Ramos (cell line): ENCODE measurements around the gene DUSP14.

Experiments
- in situ Hi-C: fragments of 300-500 bp; cut with MboI; formaldehyde crosslinking; loops from one replicate; pipeline ENCODE4 v1.14.3; 2022; ENCODE audit warnings: low sequenced_read_pairs; ENCODE audit not compliant: unreplicated experiment

Gene DUSP14

GRCh38 chr17:37511642-37512041 is 22.0 kb downstream of the DUSP14 start:
- in situ Hi-C loops = loop anchor here (25.0 kb wide), 1 partner anchor 276 kb away; no protein-coding TSS in a partner anchor

DNA sequence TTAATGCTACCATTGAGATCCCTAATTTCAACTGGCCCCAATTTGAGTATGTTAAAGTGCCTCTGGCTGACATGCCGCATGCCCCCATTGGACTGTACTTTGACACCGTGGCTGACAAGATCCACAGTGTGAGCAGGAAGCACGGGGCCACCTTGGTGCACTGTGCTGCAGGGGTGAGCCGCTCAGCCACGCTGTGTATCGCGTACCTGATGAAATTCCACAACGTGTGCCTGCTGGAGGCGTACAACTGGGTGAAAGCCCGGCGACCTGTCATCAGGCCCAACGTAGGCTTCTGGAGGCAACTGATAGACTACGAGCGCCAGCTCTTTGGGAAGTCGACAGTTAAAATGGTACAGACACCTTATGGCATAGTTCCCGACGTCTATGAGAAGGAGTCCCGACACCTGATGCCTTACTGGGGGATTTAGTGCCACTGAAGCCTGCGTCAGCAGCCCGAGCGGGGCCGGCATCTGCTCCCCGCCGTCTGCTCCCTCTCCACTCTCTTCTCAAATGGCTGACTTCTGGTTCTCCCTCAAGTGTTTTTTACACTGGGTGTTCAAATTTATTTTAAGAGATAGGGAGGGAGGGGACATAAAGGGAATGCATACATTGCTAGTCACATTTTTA is 22.9 kb downstream of the DUSP14 start:
- in situ Hi-C loops = loop anchor here (25.0 kb wide), 1 partner anchor 275 kb away; no protein-coding TSS in a partner anchor

DNA sequence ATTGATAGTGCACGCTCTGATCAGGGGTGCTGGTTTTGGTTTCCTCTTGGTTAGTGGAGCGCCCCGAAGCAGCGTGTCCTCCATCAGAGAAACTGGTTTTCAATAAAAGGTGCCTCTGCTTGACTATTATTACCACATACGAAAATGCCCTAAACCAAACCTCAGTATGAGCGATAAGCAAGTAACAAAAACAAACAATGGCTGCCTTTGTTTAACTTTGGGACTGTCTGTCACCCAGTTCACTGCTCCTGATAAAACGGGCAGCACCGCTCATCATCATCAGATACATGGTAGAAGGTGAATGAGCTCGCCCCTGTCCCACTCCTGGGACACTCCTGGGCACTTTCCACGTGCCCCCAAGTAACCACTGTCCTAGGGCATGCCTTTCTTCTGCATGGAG is 24.0 kb downstream of the DUSP14 start:
- in situ Hi-C loops = loop anchor here (25.0 kb wide), 1 partner anchor 274 kb away; no protein-coding TSS in a partner anchor

DNA sequence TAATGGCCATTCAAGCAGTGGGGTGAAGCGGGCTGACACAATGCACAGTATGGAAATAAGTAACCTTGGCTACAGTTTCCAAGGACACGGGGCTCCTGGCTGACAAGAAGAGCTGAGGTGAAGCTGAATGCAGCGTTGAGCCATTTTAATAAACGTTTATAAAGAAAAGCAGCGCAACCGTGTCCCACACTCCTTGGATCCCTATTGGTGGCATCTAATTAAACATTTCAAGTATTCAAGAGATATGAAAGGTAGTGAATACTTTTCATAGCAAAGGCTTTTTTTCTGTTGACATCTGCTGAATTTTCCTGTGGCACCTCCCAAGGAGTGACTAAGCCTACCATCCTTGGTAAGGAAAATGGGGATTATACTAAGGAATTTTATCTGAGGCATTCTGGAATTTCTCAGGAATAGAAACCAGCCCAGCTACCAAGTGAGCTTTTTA is 26.5 kb downstream of the DUSP14 start:
- in situ Hi-C loops = loop anchor here (25.0 kb wide), 1 partner anchor 271 kb away; no protein-coding TSS in a partner anchor

- in situ Hi-C loops = loop anchor here (25.0 kb wide), 1 partner anchor 269 kb away; no protein-coding TSS in a partner anchor
These were observed 28.2 kb downstream of the DUSP14 start for GRCh38 chr17:37517881-37518280.

GRCh38 chr17:37518826-37519225 is 29.1 kb downstream of the DUSP14 start:
- in situ Hi-C loops = loop anchor here (25.0 kb wide), 1 partner anchor 268 kb away; no protein-coding TSS in a partner anchor

GRCh38 chr17:37519251-37519985 is 29.7 kb downstream of the DUSP14 start:
- in situ Hi-C loops = loop anchor here (25.0 kb wide), 1 partner anchor 268 kb away; no protein-coding TSS in a partner anchor

GRCh38 chr17:37520174-37520573 is 30.5 kb downstream of the DUSP14 start:
- in situ Hi-C loops = loop anchor here (25.0 kb wide), 1 partner anchor 267 kb away; no protein-coding TSS in a partner anchor

DNA sequence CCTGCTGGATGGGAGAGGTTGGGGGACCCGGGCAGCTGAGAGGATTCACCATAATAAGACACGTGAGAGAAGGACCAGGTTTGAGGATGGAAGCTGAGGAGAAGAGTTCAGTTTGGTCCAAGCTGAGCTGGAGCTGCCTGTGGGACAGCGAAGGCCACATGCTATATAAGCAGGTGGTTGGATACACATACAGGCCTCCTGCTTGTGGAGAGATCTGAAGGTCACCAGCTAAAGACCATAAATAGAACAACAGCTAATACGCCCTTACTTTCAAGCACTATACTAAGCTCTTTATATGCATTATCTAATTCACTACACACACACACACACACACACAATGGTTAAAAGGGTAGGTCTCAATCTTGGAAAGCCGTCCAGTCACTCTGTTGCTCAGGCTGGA is 32.1 kb downstream of the DUSP14 start:
- in situ Hi-C loops = loop anchor here (25.0 kb wide), 1 partner anchor 265 kb away; no protein-coding TSS in a partner anchor

DNA sequence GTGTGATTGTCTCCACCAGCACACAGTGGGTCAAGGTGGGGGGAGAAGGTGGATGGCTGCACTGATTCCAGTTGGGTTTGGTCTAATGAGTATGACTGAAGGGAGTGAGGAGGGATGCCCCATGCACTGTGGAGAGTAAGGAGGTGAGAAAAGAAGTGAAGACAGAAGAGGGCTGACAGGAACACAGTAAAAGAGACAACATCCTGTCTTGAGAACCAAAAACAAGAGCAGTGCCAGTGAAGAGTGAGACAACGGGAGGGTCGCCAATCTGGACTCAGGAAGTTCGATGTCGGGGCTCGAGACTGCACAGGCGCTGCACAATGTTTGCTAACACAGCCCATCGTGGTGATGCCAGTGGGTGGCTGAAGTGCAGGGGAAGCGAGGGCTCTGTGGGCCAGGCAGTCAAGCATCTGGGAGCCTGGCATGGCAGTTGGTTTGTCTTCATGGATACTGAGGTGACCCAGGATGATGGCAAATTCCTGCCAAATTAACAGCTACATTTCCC is 34.1 kb downstream of the DUSP14 start:
- in situ Hi-C loops = loop anchor here (25.0 kb wide), 1 partner anchor 264 kb away; no protein-coding TSS in a partner anchor

DNA sequence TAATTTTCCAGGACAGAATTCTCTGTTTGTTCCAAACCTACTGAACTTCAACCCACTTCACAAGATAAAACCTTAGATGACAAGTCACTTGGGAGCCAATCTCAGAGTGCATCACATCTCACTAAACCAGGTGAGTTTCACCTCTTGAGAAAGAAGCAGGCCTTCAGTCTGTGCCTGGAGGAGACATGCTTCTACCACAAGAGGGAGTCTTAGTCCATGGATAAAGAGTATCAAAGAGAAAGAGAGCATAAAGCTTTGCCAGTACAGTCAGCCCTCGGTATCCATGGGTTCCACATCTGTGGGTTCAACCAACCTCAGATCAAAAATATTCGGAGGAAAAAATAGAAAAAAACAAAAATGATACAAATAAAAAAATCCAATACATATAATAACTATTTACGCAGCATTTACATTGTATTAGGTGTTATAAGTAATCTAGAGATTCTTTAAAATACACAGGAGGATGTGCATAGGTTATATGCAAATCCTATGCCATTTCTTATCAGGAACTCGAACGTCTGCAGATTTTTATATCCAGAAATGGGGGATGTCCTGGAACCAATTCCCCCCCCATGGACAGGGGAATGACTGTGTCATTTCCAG is 37.7 kb downstream of the DUSP14 start:
- in situ Hi-C loops = no loop called here

DNA sequence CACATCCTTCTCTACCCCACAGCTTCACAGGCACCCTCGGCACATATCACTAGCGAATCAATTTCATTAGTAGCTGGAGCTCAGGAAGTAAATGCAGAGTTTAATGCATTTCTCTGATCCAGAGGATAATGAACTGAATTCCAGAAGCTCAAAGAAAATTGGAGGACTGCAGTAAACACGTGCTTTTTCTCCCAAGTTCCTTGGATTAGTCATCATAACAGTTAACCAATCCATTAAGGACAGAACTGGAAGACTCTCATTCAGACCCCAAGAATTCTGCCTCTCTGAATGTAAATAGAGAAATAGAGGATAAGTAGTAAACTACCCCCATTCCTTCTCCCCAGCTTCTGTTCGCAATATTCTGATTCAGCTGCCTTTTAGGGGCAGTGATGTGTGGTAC is 40.7 kb downstream of the DUSP14 start:
- in situ Hi-C loops = no loop called here

DNA sequence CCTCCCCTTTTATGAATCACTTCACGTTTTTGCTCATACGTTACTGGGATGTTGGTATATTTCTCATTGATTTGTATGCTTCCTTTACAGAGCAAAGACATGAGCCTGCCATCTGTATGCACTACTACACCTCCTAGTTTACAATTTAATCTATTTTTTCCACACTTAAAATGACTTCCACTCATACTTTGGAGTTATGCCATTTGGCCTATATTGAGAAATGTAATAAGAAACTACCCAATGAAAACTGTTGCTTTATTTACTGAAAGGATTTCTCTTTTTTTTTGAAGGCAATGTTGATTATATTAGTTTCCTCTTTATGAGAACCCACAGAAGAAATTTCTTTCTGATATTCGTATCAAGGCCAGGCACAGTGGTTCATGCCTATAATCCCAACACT is 43.1 kb downstream of the DUSP14 start:
- in situ Hi-C loops = no loop called here

GRCh38 chr17:37535906-37536305 is 46.2 kb downstream of the DUSP14 start:
- in situ Hi-C loops = no loop called here

DNA sequence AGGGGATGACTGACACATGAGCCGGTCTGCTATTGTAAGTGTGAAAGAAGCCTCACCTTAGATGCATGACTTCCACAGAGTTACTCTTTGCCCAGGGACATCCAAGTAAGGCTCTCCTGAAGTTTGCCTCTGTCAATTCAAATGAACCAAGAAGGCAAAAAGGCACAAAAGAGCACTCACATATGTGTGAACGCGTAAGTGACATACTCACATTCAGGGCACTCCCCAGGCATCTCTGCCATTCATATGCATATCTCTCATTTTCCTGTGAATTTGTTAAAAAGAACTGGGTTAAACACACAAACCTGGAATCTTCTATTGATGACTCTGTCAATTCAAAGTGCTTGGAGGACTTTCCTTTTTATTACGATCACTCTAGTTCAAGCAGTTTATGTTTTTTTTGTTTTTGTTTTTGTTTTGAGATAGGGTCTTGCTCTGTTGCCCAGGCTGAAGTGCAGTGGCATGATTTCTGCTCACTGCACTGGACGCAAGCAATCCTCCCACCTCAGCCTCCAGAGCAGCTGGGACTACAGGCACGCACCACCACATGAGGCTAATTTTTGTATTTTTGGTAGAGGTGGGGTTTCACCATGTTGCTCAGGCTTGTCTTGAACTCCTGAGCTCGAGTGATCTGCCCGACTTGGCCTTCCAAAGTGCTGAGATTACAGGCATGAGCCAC is 49.4 kb downstream of the DUSP14 start:
- in situ Hi-C loops = no loop called here

DNA sequence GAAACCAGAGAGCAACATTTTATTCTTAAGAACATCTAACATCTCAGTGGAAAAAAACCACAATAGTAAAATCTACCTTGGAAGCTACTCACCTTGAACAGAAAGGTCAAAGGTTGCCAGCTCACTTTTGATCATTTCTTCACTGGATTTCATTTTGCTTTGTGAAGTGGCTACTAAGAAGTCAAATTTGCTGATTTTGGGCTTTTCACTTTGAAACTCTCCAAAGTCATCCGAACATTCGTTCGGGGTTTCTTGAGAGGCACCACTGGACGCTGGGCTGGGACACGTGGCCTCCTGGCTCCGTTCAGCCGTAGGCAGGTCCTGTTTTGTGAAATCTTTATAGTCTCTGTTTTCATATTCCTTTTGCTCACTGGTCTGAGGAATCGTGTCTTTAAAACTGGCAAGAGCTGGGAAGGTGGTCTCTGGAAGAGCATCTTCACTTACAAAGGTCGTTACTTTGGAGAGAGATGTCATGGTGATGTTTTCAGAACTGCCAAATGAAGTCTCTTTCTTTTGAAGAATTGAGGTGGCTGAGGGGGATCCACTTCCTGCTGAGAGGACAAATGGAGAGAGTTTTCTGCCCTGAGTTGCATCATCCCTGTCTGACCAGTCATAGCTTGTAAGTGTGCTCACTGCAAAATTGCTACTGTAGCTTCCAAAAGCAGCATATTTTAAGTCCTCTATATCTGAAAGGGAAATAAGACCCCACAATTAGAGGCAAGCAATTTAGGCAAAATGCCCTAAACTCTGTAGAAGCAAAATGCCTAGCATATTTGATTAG is 52.4 kb downstream of the DUSP14 start:
- in situ Hi-C loops = no loop called here

- in situ Hi-C loops = no loop called here
These were observed 54.0 kb downstream of the DUSP14 start for GRCh38 chr17:37543637-37544052.

DNA sequence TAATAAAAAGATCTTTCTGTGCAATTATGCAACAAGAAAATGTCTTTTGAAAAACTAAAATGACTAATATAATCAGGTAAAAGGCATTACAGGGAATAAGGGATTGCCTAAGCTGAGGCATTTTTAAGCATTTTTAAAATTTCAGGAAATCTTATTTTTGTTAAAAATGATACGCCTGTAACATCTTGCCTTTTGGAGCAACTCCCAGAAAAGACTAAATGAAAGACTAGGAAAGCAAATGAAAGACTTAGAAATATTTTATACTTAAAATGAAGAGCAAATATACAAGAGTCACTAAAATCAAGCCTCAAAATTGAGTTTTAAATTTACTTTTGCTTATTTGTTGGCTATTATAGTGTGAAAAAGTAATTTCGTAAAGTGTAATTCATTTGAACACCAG is 55.8 kb downstream of the DUSP14 start:
- in situ Hi-C loops = no loop called here

- in situ Hi-C loops = no loop called here
These were observed 56.6 kb downstream of the DUSP14 start for GRCh38 chr17:37546302-37546701.
